Caco-2 (cell line): ENCODE results near the gene ANO6. TPM values are rescaled to one million over a fixed set of nuclear protein-coding genes. Genes with fewer than 3 reads are reported as not detected.

Experiments used
- BruUV-seq: library from RNA; stranded (reverse); fragments of 400-500 nt; replicated peaks from 2 replicates; lab custom pipeline; 2021; lab: Mats Ljungman, UMichigan
- CTCF ChIA-PET: fragments of 300-600 bp; sonication (Branson Sonifier 250); formaldehyde crosslinking; loops from one replicate; lab custom pipeline; 2022; ENCODE audit warnings: antibody characterized with exemption; lab: Charles Lee
- POLR2A ChIA-PET: fragments of 300-600 bp; sonication (Branson Sonifier 250); formaldehyde crosslinking; loops from one replicate; lab custom pipeline; 2022; ENCODE audit warnings: antibody characterized with exemption; lab: Charles Lee
- DNase-seq, 2 experiments: peaks; one replicate each; pipeline versions ENCODE4 v3.0.0 to v3.0.0-alpha.2; 2020 to 2022
- H3K27me3 ChIP-seq: replicated peaks from 2 replicates; pipeline ENCODE4 v1.6.0; 2011; ENCODE audit warnings: low read length; ENCODE audit not compliant: control insufficient read depth, insufficient read depth
- H3K36me3 ChIP-seq: 2 replicates; pipeline ENCODE4 v1.5.1; 2011; ENCODE audit warnings: low read length; ENCODE audit not compliant: control insufficient read depth, insufficient read depth
- H3K4me1 ChIP-seq: fragments of 250-450 bp; sonication (Bioruptor Pico); 2 replicates; pipeline ENCODE4 v1.5.1; 2020; ENCODE audit warnings: mild to moderate bottlenecking
- H3K4me3 ChIP-seq: 2 replicates; pipeline ENCODE4 v1.5.1; 2011; ENCODE audit warnings: low read depth, mild to moderate bottlenecking, control low read depth, low read length
- H3K9me3 ChIP-seq: fragments of 250-450 bp; sonication (Bioruptor Pico); 2 replicates; pipeline ENCODE4 v1.5.1; 2020; ENCODE audit warnings: mild to moderate bottlenecking, moderate library complexity
- H3K27ac Mint-ChIP-seq: one replicate; pipeline ENCODE4 v1.8.0; 2022; ENCODE audit warnings: mixed read lengths; ENCODE audit not compliant: unreplicated experiment
- H3K27me3 Mint-ChIP-seq: one replicate; pipeline ENCODE4 v1.8.0; 2022; ENCODE audit warnings: mixed read lengths; ENCODE audit not compliant: insufficient read depth, unreplicated experiment
- H3K36me3 Mint-ChIP-seq: one replicate; pipeline ENCODE4 v1.8.0; 2022; ENCODE audit warnings: mild to moderate bottlenecking, mixed read lengths; ENCODE audit not compliant: insufficient read depth, unreplicated experiment
- H3K4me1 Mint-ChIP-seq: one replicate; pipeline ENCODE4 v1.8.0; 2022; ENCODE audit warnings: low read depth, mixed read lengths; ENCODE audit not compliant: unreplicated experiment
- H3K4me3 Mint-ChIP-seq: one replicate; pipeline ENCODE4 v1.8.0; 2022; ENCODE audit warnings: mild to moderate bottlenecking, moderate library complexity, mixed read lengths; ENCODE audit not compliant: unreplicated experiment
- H3K9me3 Mint-ChIP-seq: one replicate; pipeline ENCODE4 v1.8.0; 2022; ENCODE audit warnings: mixed read lengths; ENCODE audit not compliant: unreplicated experiment
- intact Hi-C: fragments of 100-400 bp; cut with micrococcal nuclease; formaldehyde crosslinking; loops from one replicate; pipeline ENCODE4 v1.10.0; 2022; ENCODE audit not compliant: unreplicated experiment
- total RNA-seq: library from RNA; stranded (reverse); gene quantifications from 2 replicates; pipeline ENCODE4 v1.2.3, GENCODE V29; 2022
- TF ChIP-seq, protein P1 (sequence below), 2 experiments: fragments of 200-600 bp in 1 of 2; IDR thresholded peaks; 1 replicate in 1 of 2; 2 replicates in 1 of 2; pipeline versions ENCODE4 v1.5.1 to v1.8.0; 2011 to 2022; ENCODE audit warnings: antibody characterized with exemption in 1 of 2, control low read depth in 1 of 2, inconsistent platforms in 1 of 2, low read depth in 1 of 2, low read length in 1 of 2, mild to moderate bottlenecking in 1 of 2, moderate library complexity in 1 of 2; ENCODE audit not compliant: insufficient read depth in 1 of 2, severe bottlenecking in 1 of 2, unreplicated experiment in 1 of 2

ANO6 gene
- total RNA-seq, 1 experiment from 2014 or later: 126 TPM

DNA sequence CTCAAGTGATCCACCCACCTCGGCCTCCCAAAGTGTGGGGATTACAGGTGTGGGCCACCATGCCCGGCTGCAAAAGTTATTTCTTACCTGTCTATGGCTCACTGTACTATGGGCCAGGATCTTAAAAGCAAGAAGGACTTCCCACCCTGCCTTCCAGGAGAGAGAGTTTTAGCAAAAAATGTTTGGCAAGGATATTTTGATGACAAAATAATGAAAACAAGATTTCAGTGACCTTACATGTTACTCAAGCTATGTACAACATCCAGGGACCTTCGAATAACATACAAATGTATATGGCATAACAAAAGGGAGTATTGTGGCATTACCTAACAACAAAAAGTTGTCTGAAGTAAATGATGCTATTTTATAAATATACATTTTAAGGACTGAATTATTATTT, 55.1 kb downstream of the ANO6 start:
- no TSS peak for BruUV-seq
- Mint-ChIP-seq H3K27me3 (no peaks in the 10 kb centered on the region), H3K4me3 (no peak overlapping the region), H3K9me3 (no peaks in the 10 kb centered on the region), H3K27ac (no peak overlapping the region), H3K4me1 (peaks cover 32% of the 10 kb centered on the region), H3K36me3 (peaks cover 16% of the 10 kb centered on the region)
- Histone ChIP-seq H3K27me3 (no peaks in the 10 kb centered on the region), H3K4me3 (no peak overlapping the region), H3K36me3 (no peaks in the 10 kb centered on the region), H3K9me3 (no peaks in the 10 kb centered on the region), H3K4me1 (peaks cover 70% of the 10 kb centered on the region)
- POLR2A ChIA-PET: interaction anchor here (0.9 to 1.0 kb wide), 2 partner anchors 10 to 28 kb away, joined by 3 read pairs; no protein-coding TSS in a partner anchor
- CTCF ChIA-PET: no interaction called here
- TF ChIP-seq, protein P1, sequence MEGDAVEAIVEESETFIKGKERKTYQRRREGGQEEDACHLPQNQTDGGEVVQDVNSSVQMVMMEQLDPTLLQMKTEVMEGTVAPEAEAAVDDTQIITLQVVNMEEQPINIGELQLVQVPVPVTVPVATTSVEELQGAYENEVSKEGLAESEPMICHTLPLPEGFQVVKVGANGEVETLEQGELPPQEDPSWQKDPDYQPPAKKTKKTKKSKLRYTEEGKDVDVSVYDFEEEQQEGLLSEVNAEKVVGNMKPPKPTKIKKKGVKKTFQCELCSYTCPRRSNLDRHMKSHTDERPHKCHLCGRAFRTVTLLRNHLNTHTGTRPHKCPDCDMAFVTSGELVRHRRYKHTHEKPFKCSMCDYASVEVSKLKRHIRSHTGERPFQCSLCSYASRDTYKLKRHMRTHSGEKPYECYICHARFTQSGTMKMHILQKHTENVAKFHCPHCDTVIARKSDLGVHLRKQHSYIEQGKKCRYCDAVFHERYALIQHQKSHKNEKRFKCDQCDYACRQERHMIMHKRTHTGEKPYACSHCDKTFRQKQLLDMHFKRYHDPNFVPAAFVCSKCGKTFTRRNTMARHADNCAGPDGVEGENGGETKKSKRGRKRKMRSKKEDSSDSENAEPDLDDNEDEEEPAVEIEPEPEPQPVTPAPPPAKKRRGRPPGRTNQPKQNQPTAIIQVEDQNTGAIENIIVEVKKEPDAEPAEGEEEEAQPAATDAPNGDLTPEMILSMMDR (IDR thresholded peaks at IDR 0.05; ENCODE audit: insufficient read depth in 1 of 2, low read depth in 1 of 2, low read length in 1 of 2, severe bottlenecking in 1 of 2, unreplicated experiment in 1 of 2): no peak
- no peak for DNase-seq
- intact Hi-C loops: no loop called here

DNA sequence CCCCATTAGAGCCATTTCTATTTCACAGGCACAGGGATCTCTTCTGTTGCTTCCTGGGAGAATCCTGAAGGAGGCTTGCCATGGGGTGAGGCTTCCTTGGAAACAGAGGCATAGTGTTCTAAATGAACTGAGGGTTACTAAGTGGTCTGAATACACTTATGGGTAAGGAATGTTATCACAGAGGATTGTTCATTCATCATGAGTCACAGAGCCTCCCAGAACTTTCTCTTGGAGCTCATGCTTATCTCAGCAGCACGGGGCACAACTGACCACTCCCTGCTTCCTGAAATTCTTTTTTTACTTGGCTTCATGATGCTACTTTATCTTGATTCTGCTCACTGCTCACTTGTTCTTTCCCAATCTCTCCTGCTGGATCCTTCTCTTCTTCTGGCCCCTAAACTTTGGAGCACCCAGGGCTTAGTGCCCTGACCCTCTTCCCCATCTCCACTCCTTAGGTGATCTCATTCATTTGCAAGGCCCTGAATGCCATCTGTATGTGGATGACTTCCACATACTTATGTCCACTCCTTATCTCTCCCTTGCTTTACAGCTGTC, 57.9 kb downstream of the ANO6 start:
- H3K4me3 Mint-ChIP-seq: no peak overlapping the region
- peaks cover 8% of the 10 kb centered on the region for H3K9me3 Mint-ChIP-seq
- CTCF ChIA-PET: interaction anchor here (1.0 to 1.3 kb wide), 3 partner anchors 11 to 103 kb away, joined by 3 to 5 read pairs (median 3); no protein-coding TSS in a partner anchor
- Histone ChIP-seq H3K4me1 (peaks cover 88% of the 10 kb centered on the region), H3K36me3 (no peaks in the 10 kb centered on the region), H3K27me3 (no peaks in the 10 kb centered on the region), H3K9me3 (no peaks in the 10 kb centered on the region), H3K4me3 (no peak overlapping the region)
- TF ChIP-seq, protein P1 (IDR thresholded peaks at IDR 0.05; ENCODE audit: insufficient read depth in 1 of 2, low read depth in 1 of 2, low read length in 1 of 2, severe bottlenecking in 1 of 2, unreplicated experiment in 1 of 2): no peak
- BruUV-seq: no TSS peak
- H3K27ac Mint-ChIP-seq: no peak overlapping the region
- intact Hi-C loops: loop anchor here (1.0 kb wide), 3 partner anchors 11 to 25 kb away; no protein-coding TSS in a partner anchor
- POLR2A ChIA-PET: interaction anchor here (1.0 to 1.4 kb wide), 3 partner anchors 11 to 39 kb away, joined by 3 to 7 read pairs (median 6); no protein-coding TSS in a partner anchor
- peaks cover 20% of the 10 kb centered on the region for H3K36me3 Mint-ChIP-seq
- peak; percentile 67 to 80 for DNase-seq
- peaks cover 44% of the 10 kb centered on the region for H3K4me1 Mint-ChIP-seq
- no peaks in the 10 kb centered on the region for H3K27me3 Mint-ChIP-seq

DNA sequence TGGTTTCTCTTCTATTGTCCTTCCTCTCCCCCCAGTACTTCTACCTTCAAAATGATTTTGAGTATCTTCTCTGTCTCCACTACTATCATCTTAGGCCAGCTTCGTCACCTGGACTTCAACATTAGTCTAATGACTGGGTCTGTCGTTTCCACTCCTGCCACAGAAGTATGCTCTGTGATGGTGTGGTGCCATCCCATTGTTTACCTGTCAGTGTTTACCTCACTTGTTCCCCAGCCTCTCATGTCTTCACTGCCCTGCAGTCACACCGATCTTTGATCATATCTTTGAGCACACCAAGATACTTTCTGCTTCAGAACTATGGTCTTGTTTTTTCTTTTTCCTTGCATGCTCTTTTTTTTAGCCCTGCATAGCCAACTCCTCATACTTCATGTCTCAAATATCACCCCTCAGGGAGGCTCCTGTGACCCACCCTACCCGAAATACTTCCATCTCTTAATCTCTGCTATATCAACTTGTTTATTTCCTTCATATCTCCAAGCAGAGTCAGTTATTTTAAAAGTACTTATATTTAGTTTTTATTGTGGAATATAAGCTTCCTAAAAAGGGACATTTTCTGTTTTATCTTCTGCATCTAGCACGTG, 60.4 kb downstream of the ANO6 start:
- peaks cover 10% of the 10 kb centered on the region for H3K9me3 Mint-ChIP-seq

More for the DNA sequence above, 60.4 kb downstream of the ANO6 start:
- H3K36me3 ChIP-seq: no peaks in the 10 kb centered on the region
- intact Hi-C loops: no loop called here
- Mint-ChIP-seq H3K27me3 (no peaks in the 10 kb centered on the region), H3K4me1 (peaks cover 50% of the 10 kb centered on the region), H3K27ac (no peak overlapping the region), H3K36me3 (peaks cover 29% of the 10 kb centered on the region), H3K4me3 (no peak overlapping the region)
- H3K4me3 ChIP-seq: no peak overlapping the region
- TF ChIP-seq, protein P1 (IDR thresholded peaks at IDR 0.05; ENCODE audit: insufficient read depth in 1 of 2, low read depth in 1 of 2, low read length in 1 of 2, severe bottlenecking in 1 of 2, unreplicated experiment in 1 of 2): no peak
- DNase-seq: no peak
- CTCF ChIA-PET: no interaction called here
- POLR2A ChIA-PET: no interaction called here
- H3K4me1 ChIP-seq: peaks cover 96% of the 10 kb centered on the region
- H3K27me3 ChIP-seq: no peaks in the 10 kb centered on the region
- no TSS peak for BruUV-seq
- no peaks in the 10 kb centered on the region for H3K9me3 ChIP-seq
